Stimulated activated CD4-positive, alpha-beta T cell treated with anti-CD3 and anti-CD28 coated beads, Interleukin-1b, Interleukin-23, amount 100 ng/mL, for 1 hour (primary cell): ENCODE results near the gene STAC2.

ENCODE experiments used
- DNase-seq, 2 donors: peaks; one replicate each; pipeline ENCODE4 v3.0.0-alpha.2; 2020; ENCODE audit warnings: low read depth in 2 of 2

Gene STAC2

DNA sequence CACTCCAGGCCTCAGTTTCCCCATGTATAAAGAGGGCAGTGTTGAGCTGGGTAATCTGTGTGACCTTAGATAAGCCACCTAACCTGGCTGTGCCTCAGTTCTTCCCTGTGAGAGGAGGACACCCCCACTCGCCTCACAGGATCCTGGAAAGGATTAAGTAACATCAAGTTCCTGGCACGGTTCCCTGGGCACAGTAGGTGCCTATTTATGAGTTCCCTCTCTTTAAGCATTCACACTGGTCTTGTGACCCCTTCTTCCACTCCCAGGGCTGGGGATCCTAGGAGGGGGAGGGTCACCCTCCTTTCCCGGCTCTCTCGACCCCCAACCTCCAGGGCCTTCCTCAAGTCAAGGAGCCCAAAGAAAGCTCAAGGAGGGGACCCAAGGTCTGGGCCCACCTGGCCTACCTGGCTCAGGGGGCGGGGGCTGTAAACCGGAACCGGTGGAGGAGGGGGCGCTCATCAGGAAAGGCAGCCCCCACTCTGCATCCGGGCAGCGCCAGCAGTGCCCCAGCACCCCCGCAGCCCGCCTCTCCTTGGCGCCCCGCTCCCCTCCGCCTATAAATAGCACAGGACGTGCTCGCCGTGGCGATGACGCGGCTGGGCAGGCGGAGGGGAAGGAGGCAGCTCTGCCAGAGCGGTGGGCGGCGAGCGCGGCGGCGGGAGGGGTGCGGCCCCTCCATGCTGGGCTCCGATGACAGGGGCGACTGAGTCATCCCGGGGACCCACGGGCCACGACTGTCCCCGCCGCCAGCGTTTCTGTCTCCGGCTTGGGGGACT lies 16.2 kb downstream of the STAC2 start:
- peak in 1 of 2 donors; percentile 40 for DNase-seq

DNA sequence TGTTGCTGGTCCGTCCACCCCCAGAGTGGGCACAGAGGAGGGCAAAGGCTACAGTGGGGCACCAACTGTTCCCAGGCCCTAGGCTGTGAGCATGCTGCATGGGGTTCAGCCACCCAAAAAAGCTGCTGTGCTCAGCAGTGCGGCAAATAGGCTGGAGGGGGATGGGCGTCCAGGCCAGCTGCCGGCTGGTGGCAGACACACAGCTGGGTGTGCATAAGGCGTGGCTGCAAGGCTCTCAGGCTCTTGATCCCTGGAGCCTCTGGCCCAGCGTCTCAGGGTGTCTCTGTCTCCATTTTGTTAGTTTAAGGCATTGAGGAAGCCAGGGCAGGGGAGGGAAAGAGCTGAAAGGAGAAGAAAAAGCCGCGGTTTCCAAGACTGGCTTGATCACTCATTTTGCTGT lies 16.9 kb downstream of the STAC2 start:
- DNase-seq = no peak

DNA sequence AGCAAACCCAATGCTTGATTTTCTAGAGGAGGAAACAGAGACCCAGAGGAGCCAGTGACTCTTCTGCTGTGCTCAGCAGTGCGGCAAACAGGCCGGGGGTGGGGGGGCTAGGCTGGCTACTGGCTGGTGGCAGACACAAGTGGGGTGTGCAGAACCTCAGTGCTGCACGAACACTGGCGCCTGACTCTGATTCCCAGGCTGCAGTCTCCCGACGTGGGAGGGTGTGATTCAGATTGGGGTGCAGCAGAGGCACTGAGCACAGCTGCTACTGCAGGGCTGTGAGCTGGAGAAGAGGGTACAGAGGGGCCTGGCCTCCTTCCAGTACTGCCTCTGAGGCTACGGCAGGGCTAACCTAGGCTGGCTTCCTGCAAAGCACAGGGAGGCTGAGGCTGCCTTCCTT lies 17.6 kb downstream of the STAC2 start:
- DNase-seq = no peak

DNA sequence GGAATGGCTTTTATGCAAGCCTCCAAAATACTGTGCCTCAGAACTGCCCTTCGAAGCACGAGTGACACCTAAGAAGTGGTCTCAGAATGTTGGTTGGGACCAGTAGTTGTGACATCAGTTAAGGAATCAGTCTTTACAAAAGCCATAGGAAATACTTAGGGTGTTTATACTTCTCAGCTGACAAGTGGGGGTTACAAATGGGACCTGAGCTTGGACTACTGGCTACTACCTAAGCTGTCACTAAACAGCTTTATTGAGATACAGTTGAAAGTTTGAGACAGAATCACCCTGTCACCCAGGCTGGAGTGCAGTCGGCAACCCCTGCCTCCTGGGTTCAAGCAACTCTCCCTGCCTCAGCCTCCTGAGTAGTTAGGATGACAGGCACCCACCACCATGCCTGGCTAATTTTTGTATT lies 20.6 kb downstream of the STAC2 start:
- DNase-seq = no peak

DNA sequence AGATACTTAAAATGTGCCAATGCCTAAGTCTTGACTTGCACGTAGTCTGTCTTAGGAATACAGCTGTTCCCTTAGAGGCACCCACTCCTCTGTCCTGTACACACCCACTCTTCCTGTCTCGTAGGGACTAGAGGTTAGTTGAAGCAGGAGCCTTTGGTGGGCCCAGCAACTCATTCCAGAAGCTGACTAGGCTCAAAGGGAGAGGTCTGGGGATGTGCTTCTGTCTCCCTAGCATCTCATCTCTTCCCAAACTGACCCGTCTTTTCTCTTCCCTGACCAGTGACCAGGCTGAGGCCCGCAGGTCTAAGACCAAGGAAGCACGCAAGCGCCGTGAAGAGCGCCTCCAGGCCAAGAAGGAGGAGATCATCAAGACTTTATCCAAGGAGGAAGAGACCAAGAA lies 21.5 kb downstream of the STAC2 start:
- DNase-seq = no peak

DNA sequence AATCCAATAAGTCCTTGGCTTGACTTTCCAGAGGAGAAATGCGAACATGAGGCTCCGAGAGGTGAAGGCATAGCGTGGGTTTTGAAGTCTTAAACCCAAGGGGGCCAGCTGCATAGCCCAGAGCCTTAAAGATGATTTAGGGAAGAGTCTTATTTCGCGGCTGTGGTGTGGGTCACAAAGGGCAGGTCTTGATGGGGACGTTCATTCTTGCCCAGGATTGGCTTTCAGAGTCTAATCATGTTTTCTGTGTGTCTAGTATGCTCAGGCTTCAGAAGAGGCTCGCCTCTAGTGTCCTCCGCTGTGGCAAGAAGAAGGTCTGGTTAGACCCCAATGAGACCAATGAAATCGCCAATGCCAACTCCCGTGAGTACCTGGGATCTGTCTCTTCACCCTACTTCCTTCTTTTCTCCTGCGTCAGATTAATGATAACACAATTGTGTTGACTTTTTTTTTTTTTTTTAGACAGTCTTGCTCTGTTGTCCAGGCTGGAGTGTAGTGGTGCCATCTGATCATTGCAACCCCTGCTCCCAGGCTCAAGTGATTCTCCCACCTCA lies 24.7 kb downstream of the STAC2 start:
- DNase-seq = no peak

DNA sequence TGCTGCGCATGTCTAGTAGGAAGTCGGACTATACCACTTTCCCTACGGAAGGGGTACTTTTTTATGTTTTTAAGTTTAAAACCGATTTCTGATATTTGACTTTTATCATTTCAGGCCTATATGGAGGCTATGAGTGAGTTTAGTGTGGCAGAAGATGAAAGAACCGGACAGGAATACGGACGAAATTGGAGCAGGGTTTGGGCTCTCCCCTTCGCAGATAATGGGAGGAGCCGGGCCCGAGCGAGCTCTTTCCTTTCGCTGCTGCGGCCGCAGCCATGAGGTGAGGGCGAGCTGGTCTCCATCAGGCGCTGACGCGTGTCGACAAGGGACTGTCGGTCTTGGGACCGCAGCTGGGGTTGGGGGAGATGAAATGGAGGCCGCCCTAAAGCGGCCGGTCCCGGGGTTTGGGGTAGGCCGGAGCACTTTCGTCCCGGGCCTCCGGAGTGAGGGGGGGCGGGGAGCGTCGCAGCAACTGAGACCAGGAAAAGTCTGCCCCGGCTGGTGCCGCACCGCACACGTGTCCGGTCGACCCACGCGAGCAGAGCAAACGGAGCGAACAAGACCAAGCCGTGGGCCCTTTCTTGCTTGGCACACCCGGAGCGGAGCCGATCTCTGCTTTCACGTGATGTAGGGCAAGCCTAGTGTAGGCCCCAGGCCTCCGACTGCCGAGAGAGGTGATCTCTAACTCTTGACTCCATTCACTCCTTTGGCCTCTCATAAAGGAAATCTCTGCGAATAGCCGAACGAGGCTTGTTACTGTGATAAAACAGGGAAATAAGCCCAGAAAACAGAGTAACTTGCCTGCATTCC lies 25.5 kb downstream of the STAC2 start, which contains the start of gene RPL19:
TSS of gene RPL19 (plus strand) at position 214 of the 810 bp plus-strand sequence. CDS start at position 276, 62 bp downstream.
- peak; percentile 51 to 57 for DNase-seq

DNA sequence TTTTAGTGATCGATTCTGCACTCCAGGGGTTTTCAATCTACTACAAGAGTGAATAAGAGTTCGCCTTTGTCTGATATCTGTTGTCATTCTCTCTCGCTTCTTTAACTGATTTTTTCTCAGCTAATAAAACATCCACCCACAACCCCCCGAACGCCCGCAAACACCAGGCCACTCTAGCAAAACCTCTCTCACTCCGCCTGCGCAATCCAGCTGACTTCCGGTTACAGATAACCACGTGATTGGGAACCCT lies 26.0 kb downstream of the STAC2 start:
- DNase-seq = peak; percentile 67 to 72

DNA sequence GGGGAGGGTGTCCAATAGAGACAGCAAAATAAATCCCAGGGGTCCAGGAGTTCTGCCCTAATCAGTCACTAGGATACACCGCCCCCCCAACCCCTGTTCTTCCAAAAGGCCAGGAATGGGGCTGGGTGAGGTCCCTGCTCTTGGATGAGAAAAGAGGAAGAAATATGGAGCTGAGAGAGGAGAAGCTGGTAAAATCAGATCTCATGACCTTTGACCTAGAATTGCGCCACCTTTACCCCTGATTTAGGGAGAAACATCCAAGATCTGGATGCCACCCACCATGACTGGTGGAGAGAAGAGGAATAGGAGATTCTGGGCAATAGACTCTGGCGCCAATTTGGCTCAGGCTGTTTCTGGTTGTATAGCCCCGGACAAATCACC lies 27.6 kb downstream of the STAC2 start:
- no peak for DNase-seq

DNA sequence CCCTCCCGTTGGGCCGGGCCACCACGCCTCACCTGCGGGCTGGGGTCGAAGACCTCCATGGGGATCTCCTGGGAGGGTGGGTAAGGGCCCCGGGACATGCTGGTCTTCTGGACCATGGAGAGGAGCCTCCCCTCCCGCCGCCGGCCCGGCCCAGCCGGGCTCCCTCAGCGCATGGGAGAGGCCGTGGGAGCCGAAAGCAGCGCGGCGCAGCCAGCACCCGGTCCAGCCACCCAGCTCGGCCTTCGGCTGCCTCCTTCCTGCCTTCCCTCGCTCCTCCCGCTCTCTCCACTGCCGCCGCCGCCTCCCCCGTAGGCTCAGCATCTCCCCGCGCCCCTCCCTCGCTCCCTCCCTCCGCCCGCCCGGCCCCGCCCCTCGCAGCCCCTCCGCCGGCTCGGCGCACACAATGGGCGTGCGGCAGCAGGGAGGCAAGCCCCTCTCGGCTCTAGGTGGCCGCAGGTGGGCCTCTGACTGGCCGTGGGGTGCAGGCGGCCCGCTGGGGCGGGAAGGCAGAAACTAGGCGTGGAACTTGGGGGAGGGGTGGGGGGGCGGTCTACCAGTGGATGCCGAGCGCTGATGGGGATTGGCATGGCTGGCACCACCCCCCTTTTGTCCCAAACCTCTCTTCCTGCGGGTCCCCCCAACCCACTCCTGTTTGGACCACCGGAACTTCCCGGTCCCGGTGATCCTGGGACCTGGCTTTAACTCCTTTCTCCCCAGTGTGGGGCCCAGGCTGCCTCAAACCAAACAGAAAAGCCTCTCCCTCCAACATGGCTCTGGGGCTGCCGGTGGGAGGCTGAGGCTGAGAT lies 28.2 kb downstream of the STAC2 start, which contains the start of gene CACNB1:
TSS of gene CACNB1 (minus strand) at position 290 of the 806 bp plus-strand sequence. CDS start at position 116, 174 bp downstream.
- DNase-seq = peak; percentile 23 to 48

DNA sequence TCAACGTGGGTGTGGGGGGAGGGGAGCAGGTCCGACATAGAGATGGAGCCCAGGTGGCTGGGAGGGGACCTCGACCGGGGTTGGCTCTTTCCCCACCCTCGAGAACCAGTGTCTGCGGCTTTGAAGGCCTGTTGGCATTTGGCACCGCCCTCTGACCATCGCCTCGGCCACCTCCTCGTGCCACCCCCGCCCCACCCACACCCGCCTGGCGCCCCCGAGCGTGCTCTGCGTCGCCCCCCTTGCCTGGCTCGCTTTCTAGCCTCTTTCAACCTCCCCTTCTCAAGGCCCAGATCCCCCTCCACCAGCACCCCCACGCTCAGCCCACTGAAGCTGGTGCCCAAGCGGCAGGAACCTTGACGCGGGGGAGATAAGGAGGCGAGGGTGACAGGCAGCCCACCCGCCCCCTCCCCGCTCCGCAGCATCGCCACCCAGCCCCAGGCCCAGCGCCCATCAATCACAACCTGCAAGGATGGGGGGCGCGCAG lies 28.9 kb downstream of the STAC2 start:
- no peak for DNase-seq

DNA sequence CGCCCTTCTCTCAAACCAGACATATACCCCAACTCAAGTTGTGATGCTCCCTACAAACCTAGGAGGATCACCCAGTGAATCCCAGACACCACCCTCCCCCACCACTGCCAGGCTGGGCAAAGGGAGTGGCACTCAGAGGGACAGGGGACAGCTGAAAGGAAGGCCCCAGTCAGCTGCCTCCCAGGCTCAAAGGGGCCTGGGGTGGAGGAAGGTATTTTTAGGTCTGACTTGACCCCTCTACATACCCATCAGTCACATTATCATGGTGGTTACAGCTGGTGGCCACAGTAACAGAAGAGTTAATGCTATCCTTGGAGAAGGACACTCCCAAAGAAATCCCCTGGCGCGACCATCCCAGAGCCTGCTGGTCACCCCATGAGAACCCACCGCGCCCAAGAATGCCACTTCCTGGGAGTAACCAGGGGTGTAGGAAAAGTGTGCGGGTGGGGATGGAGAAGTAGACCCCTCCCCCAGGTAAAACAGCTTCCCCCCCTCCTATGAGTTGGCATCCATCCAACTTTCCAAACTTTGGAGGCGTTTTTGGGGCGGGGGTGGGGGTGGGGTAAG lies 29.4 kb downstream of the STAC2 start:
- DNase-seq = no peak

DNA sequence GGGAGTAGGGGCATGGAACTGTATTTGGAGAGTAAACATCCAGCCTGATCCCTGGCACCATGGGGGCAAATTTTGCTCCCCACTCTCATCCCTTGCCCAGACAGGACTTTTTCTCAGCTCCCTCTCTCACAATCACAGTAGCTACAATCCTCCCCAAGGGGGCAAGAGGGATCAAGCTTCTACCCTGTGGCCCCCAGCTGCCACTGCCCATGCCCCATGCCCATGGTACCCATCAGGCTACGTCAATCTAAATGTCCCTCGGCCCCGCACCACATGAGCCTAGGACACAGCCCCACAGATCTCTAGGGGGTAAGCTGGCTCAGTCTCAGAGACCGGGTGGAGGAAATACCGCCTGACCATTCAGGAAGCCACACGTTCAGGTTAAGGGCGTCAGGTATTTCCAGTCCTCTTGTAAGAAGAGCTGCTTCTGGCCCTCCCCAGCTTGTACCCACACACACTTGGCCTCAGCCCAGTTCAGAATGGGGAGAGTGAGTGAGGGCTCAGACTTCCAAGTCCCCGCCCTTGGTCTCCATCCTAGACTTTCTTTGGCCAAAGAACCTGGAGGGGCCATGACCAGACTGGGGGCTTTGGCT lies 30.1 kb downstream of the STAC2 start:
- no peak for DNase-seq

DNA sequence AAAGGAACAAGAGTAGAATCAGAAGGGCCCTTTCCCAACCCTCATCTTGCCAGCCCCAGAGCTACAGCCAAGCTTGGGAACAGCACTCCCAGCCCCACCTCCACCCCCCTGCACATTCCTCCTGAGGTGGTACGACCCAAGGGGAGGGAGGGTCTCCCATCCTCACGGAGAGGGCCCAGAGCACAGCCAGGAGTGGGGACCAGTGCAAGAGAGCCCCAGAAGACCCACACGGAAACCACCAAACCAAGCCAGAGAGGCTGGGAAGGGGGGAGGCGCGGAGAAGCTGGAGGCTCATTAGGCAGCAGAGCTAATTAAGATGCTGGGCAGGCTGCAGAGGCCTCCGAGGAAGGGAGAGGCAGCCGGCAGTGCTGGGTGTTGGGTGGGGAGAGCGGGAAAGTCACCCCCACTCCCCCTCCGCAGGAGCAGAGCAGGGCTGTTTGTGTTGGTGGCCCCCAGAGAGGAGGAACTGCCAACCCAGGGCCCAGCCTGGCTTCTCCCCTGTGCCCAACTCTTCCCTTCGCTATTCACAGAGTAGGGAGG lies 30.7 kb downstream of the STAC2 start:
- DNase-seq = no peak

DNA sequence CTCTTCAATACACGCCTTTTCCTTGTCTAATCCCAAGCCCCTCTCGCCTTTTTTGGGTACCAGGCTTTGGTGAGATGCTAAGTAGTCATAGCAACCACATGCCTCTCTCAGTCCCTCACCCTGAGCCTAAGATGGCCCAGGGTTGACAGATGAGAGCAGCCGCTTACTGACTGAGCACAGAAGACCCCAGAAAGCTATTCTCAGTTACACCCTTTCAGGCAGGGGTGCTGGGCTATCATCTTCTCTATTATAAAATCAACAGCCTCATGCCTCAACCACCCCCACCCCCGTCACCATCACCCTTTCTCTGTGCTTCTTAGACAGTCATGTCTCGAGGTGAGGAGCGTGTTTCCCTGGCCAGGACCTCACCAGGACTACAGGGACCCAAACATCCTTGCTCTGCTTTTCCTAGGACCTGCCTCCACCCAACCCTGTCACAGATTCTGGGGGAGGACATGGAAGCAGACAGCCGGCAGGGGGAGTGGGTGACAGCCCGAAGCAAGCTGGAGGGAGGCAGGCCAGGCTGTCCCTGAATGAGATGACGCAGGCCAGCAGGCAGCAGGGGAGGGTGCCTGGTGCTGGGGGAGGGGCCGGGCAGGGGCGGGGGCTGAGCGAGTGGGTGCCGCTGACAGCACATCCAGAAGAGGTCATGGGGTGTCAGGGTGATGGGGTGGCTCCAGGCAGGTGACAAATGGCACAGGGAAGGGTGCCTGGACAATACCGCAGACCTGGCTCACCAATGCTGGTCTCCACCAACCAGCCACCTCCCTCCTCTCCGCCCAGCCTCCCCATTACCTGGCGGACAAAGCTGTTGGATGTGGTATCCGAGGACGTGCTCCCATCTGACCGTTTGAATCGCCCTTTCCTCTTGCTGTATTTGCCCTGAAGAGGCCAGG lies 31.4 kb downstream of the STAC2 start:
- no peak for DNase-seq

DNA sequence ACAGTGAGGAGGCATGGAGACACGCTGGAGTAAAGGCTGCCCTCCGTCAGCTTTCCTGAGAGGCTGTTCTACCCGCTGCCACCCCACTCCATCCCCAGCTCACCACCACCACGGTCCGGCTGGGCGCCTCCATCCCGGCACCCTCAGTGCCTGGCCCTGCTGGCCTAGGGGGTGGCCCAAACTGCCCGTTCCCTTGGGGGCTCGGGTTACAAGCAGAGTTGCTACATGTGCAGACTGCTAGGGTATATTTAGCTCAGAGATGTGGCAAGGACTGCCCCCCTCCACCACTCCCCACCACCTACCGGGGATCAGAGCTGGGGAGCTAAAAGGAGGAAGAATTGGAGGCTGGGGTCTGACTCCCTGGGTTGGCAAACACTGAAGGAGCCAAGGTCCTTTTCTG lies 32.4 kb downstream of the STAC2 start:
- DNase-seq = no peak

DNA sequence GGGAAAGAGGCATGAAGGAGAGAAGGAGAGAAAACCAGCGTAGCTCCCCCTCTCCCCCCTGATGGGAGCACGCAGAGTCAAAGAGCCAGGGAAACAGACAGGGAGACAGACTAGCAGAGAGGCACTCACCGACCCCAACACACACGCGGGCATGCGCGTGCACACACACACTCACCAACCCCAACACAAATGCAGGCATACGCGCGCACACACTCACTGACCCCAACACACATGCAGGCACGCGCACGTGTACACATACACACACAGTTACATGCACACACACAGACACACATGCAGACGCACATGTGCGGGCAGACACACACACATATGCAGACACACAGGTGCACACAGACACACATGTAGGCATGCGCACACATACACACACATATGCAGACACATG lies 32.8 kb downstream of the STAC2 start:
- DNase-seq = no peak

DNA sequence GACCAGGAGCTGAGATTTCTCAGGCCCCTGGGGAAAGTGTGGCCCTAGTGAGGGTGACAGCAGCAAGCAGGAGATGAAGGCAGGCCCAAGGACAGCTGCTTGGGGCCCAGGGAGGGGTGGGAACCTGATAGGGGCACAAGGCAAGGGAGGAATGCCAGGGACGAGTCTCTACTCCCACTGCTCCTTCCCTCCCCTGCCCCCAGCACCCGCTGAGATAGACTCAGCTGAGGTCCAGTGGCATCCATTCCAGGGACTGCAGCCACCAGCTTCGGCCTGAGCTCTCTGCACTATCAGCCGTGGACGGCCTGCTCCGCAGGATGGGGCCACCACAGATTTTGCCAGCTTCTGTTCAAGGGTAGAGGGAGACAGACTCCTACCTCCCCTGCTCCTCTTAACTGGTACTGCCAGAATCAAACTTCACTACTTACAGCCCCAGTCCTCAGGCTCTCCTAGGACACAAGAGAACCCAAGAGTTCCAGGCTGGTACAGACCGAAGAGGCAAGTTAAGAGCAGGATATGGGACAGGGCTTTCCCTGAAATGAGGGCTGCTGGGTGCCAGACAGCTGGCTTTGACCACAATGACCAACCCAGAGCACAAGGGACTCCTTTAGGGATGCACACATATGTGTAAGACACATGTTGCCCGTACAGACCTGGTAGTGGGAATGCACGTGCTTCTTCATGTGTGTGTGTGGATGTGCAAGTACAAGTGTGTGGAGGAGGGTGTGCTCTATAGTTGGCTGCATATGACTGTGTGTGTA lies 33.8 kb downstream of the STAC2 start:
- DNase-seq = no peak
